ENCODE measurements around the gene CPB1.

CPB1 gene

DNA sequence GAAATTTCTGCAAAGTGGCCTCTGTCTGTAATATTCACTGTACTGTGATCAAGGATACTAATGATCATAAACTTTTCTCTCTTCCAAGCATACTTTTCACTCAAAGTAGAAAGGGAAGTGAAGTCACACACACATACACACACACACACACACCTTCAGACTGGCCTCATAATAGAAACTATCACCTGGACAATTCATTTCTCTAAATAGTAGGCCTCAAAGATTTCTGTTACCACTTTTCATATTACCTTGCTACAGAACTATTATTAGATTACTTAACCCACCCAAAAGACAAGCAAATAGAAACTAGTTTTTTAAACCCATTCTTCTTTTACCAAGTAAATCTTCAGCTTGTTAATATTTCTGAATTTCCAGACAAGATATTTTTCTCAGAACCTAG lies 12.2 kb downstream of the CPB1 start:
- DNase-seq, result no peak

DNA sequence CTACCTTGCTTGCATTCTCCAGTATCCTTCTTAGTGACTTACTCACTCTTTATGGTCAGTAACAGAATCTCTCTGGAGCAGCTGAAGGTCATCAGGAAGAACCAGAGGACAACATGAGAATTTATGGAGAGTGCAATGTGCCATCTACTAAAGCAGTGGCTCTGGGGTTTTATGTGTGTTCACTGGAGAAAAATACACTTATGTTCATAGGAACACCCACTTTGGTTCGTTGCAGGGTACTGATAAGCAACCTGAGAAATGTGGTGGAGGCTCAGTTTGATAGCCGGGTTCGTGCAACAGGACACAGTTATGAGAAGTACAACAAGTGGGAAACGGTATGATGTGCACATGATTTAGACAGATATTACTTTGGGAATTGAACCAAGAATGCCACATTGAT lies 12.8 kb downstream of the CPB1 start:
- no peak for DNase-seq

DNA sequence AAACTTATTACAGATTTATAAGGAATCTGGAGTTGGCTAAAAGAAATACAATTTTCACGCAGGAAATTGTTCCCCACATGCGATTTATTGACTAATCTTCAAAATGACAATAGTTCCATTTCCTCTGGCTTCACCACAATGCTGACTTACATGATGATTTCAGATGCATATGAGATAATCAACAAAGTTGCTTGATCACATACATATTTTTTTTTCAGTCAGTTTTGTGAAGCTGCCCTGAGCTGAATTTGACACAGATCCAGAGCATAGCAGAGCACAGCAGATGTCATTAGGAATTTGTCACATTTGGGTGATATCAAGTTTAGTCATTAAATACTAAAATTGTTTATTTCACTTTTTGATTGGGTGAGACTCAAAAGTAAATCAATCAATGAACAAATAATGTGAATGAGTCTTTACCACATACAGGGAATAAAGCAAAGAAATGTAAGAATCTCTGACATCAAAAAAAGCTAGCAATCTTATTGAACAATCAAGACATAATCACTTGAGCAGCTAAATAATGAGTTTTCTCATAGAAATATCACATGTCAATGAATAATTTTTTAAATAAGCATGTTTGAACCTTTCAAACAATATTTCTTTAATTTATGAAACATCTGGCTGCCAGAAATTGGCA lies 18.3 kb downstream of the CPB1 start:
- no peak for DNase-seq

DNA sequence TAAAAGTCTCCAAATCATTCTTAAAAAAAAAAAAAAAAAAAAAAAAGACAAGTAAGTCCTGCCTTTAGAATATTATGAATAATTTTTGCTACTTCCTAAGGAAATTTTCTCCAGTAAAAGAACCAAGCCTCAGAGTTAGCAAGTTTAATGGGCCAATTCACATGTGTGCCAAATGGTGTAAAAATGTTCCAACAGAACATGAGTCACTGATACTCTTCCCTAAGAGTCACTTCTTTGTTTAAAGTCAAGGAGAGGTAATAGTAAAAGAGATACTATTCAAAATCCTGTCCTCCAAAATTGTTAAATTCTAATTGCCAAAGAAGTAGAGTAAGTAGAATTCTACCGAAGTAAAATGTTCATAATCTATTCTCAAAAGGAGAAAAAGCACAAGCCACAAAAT lies 19.7 kb downstream of the CPB1 start:
- DNase-seq, result no peak

DNA sequence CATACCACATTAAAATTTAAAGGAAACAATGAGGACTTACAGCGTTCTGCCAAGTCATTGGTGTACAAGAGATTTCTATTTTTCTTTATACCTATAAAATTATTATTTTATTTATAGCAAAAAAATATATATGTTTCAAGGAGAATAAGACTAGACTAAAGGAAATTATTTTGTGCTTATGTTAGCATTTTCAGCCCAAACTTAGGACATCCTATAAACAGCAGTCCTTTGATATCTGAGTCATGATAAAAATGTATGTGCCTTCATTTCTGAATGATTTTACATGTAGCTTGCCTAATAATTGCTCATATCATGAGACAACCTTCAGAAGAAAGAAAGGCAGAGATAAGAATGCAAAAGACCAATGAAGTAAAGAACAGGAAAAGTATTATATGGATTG lies 20.8 kb downstream of the CPB1 start:
- DNase-seq, result no peak

DNA sequence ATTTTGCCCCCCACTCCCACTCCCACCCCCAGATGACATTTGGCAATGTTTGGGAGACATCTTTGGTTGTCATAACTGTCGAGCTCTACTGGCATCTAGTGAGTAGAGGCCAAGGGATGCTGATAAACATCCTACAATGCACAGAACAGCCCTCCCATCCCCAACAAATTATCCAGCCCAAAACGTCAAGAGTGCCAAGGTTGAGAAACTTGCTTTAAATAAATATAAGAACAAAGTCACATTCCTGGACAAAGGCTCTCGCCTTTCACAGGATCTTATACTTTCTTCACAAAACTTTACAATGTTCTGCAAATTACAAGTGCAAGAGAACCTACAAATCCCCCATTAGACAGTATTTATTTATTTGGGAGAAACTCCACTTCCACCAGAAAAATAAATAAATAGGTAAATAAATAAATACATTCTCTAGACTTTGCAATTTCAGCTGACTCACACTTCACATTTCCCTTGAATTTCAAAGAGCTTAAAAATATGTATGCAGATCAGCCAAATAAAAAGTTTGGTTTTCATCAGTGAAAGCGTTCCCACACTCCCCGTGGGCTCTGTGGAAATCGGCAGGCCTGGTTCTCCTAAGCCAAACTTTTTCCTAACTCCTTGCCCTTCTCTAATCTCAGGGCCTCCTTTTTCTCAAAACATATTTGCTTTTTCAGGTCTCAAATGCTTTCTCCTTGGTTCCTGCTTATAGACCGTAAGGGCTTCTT lies 24.8 kb downstream of the CPB1 start:
- DNase-seq, result no peak

DNA sequence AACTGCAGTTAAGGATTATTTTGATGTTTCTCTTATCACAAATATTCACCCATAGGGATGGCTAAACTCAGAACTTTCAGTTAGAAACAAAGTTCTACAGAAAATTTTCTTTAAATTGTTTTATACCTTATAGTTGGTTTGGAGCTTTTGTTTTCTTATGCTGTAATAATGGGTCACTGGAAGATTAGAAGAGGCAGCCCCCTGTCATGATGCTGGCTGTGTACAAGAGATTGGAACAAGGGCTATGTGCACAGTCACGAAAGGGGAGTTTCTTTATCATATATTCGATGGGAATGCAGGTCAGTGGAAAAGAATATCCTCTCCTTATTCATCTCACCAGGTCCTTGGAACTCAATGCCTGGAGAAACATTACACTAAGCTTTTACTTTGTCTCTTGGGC lies 25.5 kb downstream of the CPB1 start:
- no peak for DNase-seq

DNA sequence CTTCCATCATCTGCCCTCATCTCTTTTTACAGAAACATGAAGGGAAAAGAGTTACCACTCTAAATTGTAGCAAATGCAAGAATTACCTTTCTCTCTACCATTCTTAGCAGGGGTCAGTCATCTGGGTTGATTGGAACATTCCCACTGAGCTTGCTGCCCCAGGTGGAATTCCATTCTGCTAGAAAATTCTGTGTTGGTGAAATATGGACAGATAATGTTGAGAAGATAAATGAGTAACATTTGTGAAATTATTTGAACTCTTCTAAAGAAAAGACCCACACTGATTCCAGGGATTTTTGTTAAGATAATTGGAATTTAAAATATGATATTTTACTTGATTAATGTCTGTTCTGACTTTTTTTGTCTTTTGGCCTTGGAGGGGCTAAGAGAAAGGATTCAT lies 26.4 kb downstream of the CPB1 start:
- DNase-seq, result no peak

DNA sequence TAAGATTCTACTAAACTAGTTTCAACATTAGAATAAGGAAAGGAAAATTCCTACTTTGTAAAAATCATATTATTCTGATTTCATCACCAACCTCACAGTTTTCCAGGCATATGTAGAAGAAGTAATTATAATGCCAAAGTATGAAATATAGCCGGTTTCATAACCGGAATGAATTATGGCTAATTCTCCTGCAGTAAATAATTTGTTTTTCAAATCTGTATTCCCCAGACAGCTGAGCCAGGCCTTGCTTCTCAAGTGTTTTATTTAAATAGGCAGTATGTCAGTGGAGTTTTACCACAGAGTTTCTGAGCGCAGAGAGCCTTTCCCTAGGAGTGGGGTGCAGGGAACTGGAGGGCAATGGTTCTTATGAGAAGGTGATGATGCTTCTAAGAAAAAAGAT lies 28.8 kb downstream of the CPB1 start:
- no peak for DNase-seq

DNA sequence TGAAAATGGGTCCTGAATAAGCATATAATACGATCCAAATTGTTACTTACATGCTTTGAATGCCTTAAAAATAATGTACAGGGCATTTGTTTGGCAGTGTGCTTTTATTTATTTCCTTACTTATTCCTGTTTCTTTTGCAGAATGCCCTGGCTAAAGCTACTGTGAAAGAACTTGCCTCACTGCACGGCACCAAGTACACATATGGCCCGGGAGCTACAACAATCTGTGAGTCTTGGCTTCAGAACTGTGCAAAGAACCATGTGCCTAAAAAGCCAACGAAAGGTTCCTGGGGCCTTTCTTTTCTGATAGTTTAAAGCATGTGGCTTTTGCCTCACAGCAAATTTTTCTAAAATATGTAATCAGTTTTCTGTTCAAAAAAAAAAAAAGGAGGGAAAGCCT lies 29.7 kb downstream of the CPB1 start:
- no peak for DNase-seq

DNA sequence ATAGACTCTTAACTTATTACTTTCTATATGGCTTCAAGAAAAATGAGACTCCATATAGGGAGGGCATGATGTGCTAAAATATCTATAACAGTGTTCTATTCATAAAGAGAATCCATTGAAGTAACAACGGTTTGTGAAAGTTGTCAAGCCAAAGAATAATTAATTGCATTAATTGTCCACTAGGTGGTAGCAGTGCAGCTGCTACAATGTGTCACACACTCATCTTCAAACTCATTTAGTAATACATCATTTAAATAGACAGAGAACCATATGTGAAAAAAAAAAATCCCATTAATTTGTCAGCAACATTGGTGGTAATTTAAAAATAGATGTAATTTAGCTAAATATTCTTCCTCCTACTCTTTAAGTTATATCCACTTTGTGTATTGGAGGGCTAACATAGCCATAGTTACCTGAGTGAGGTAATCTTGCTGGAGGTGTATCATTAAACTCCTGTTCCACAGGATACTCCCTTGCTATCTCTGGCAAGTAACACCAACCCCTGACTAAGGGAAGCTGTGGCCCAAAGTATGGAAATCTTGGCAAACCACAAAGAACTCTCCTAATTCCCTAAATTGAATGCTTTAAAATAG lies 33.8 kb downstream of the CPB1 start:
- DNase-seq, result peak; percentile 62

DNA sequence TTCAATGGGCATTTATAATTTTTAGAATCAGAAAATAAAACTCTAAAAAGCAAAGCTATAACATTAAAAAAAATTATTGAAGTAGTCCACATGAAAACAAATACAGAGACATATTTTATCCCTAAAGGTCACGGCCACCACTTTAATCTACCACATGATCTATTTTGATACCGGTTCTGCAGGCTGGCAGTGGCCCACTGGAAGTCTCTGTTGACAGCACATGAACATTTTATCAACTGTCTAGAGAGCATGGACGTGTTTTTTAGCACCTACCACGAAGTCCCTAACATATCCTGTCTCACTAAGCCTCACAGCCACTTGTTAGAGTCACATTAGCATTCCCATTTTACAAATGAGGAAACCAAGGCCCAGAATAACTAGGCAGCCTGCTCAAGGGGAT lies 35.7 kb downstream of the CPB1 start:
- DNase-seq, result no peak

DNA sequence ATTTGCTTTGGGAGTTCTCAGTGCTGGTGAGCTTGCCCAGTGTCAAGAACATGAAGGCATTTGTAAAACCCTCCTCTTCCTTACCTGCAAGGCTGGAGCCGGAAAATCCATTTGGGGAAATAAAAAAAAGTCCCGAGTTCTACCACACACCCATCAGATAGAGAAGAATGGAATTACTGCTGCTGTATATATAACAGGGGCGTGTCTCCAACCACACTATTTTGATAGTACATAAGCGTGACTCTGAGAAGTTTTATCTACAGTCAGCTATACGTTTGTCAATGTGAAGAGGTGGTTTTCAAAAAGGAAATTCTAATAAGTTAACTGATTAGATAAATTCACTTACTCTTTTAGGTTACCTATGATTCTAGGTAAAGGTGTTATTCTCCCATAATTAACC lies 36.2 kb downstream of the CPB1 start:
- DNase-seq, result no peak

DNA sequence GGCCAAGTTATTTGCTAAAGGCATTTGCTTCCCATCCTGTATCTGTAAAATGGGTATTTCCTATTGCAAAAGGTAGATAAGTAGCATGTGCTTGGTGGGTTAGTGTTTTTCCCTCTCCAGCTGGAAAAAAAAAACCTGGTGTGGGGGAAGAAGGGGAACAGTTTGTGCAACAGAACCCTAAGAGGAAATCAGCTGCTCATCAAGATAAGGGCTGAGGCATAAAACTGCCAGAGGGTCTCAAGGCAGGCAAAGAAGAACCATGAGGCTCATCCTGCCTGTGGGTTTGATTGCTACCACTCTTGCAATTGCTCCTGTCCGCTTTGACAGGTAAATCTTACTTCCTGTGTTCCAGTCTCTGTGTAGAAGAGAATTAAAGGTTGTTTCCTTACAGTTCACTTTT lies 37.4 kb downstream of the CPB1 start, which contains the start of gene CPA3:
CPA3 (plus strand) TSS at position 248 of the 400 bp plus-strand sequence; CDS start at position 260, 12 bp downstream.
- DNase-seq, result no peak

DNA sequence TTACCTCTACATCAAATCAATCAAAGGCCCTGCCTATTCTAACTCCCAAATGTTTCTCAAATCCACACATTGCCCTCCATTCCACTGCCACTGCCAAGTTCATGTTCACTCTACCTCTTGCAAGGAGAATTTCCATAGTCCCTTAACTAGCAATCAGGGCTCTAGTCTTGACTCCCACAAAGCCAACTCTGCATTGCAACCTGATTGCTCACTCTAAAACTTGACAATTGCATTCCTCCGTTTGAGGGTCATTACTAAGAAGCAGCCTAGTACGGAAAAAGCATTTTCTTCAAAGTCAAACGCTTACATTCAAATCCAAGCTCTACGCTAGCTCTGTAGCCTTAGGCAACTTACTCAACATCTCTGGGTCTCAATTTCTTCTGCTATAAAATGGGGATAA lies 38.6 kb downstream of the CPB1 start:
- no peak for DNase-seq

DNA sequence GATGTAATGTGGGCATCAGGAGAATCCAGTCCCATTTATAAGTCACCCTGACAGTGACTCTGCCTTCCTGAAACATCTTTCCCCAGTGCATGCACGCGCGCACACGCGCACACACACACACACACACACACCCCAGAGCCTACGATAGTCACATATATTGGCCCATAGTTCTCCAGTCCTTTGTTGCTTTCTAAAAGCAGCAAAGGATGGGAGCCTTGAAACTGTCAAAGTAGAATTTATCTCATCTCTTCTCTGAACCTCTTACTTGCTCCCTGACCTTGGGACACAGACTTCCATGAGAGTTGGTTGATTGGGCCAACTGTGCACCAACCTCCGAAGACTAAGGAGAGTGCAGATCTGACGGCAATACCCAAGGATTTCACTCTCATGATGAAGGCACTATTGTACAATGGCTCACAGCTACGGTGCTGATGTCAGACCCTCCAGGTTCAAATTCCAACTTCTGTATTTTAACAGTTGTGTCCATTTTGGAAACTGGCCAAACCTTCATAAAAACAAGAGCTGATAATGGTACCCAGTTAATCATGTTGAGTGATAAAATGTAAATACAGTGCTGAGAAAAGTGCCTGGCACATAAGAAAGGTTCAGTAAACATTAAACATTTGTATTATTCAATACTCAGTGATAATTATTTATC lies 45.8 kb downstream of the CPB1 start:
- DNase-seq, result no peak

DNA sequence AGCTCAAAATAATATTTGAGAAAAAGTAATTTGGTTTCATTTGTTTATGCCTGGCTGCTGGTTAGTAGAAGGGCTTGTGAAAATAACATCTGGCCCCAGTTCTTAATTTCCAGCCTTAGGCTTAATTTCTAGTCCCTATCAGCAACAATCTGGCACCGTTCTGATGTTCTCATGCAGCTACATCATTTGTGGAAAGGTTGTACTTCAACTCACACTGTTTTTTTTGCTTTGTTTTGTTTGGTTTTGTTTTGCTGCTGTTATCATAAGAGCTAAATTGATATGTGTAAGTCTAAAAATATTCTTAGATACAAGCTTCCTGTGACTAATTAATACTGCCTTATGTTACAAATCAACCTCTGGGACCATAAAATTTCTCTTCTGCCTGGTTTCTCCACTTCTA lies 46.4 kb downstream of the CPB1 start:
- no peak for DNase-seq

DNA sequence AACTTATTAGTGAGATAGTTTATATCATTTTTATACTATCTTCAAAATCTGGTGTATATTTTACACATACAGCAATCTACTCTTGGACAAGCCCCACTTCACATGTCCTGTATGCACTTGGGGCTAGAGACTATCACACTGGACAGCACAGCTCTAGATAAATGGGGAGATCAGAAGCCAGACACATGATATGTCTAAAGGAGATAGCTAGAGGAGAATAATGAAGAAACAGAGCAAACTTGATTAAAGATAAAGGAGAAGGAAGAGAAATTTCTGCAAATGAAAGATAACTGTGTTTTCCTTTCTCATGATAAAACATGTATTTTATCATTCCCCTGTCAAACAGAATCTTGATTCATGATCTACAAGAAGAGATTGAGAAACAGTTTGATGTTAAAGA lies 50.5 kb downstream of the CPB1 start:
- no peak for DNase-seq

DNA sequence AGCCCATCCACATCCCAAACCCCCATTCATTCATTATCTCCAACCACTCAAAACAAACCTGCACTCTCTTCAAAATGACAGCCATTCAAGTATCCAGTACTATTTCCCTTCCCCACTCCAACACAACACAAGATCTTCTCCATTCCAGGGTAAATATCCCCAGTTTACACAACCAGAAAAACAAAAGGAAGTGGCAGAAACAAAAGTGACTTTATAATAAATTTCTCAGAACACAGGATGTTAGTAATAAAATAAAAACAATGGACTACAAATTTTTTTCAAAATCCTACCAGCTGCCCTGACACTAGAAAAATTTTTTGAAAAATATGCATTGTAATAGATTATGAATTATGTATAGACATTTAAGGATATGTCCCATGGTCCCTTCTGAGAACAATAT lies 51.6 kb downstream of the CPB1 start:
- DNase-seq, result no peak

DNA sequence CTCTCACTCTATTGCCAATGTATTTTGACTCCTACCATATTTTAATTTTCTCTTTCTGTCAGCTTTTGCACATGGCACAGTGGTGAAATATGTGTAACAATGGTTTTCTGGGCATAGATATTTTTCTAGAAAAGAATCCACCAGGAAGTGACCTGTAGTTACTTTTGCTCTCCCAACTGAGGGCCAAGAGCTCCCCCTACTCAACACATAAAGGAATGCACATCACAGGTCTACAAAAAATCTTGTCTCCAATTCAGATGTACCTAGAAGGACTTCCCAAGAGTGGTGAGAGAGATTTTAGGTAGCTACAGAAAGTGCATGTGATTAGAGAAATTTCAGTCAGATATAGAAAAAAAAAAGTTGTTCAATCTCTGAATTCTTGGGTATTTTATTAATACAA lies 53.1 kb downstream of the CPB1 start:
- DNase-seq, result no peak

DNA sequence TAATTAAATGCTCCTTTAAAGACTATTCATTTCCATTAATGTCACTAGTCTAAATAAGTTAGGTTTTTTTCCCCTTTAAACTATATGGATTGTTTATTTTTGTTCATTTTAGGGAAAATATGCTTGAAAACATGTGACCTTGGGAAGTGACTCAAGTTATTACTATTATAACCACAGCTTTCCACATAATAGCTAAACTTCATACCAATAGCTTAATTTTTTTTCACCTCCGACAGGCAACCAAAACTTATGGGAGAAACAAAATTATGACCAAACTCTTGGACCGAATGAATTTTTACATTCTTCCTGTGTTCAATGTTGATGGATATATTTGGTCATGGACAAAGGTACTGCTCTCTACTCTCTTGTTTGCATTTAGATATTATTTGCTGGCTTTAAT lies 53.7 kb downstream of the CPB1 start:
- DNase-seq, result no peak

DNA sequence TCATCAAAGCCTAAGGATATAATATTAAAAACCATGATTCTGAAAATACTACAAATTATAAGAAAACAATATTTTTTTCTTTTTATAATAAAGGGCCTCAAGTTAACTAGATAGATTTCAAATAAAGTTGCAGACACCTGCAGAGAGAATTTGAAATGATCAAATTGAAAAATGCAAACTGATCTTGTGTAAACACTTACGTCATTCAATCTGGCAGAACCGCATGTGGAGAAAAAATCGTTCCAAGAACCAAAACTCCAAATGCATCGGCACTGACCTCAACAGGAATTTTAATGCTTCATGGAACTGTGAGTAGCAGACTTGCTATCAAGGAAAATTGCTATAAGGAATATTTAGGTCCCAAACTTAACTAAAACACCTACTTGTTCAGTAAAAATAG lies 54.7 kb downstream of the CPB1 start:
- DNase-seq, result no peak

DNA sequence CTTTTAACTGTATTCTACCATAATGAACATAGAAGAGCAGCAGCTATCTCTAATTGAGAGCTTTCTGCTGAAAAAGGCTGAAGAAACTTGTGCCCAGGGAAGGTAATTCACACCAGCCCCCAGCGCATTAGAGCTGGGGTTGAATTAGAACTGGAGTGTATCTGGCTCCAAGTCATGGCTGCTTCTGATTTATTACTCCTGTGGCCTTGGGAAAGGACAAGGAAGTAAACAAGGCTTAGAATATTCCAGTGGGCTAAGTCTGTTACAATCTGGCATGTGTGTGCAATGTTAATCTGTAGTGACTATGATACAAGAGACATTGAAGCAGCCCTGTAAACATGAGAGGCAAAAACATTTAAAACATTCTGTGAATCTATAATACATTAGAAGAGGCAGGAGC lies 55.6 kb downstream of the CPB1 start:
- DNase-seq, result no peak

DNA sequence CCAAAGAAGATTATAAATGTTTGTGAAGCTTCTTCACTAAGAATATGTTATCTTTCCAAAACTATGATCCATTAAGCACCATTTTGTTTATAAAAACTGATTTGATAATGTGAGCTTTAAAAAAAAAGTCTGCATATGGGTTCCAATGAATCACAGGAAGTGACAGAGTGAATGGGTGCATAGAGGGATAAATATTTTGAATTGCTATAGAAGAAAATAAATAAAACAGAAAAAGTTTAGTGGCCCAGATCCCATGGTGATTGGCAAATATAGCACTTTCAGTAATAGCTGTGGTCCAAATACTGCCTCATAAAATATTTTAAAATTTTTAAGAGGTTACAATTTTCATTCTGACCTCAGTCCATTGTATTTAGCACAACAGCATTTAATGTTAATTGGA lies 56.6 kb downstream of the CPB1 start:
- DNase-seq, result no peak

Data from NCI-H1694 (cell line).